Epithelial cell of prostate (primary cell): ENCODE results near the gene MEIS3.
"Not testable (repeated sequence)": the region's sequence is repeated elsewhere in the genome, so short reads cannot be mapped to it uniquely, and the experiment has no call there.

Experiments
- DNase-seq: peaks from one replicate; pipeline ENCODE4 v3.0.0-alpha.2; 2011; ENCODE audit warnings: low read depth, low spot score
- H3K27ac ChIP-seq: fragments of 450-650 bp; 2 replicates; pipeline ENCODE4 v1.5.1; 2017; ENCODE audit warnings: mild to moderate bottlenecking

MEIS3 gene

DNA sequence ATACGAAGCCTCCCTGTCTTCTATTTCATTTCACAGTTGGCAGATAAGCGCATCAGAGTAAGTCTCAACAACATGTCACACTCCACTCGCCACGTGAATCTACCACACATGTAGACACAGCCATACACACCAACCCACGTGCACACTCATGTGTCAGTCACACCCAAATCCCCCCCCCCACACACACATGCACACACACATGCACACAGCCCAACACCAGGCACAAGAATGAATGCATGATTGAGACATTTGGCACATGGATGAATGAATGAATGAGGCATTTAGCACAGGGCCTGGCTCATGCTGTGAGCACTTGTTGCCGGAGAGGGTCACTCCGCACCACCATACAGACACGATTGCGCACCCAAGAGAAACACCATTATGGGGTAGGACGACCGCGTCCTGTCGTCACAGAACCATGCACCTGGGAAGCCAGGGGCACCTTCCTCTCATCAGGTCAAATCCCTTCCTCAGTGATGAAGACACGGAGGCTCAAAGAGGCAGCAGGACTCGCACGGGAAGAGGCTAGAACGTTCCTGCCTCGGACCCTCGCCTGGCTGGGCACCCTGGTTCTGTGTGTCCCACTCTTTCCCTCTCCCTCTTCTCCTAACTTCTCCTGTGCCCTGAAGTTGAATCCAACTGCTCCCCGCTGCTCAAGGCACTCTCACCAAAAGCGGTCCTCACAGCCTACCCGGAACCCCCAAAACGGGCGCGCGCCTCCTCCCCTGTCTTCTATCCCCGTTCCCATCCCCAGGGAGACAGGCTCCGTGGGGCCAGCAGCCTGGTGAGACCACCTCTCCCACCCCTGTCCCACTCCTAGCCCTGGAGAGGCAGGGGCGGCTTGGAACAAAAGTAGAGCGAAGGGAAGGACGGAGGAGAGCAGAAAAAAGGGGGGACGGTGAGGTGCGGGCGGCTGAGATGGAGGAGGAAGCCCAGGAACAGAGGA is 1.3 kb downstream of the MEIS3 start:
- no peak overlapping the region for H3K27ac ChIP-seq

GRCh38 chr19:47417107-47417745 is 2.1 kb downstream of the MEIS3 start:
- no peak overlapping the region for H3K27ac ChIP-seq
- no peak for DNase-seq

More for the DNA sequence above, 1.3 kb downstream of the MEIS3 start:
- DNase-seq: no peak

GRCh38 chr19:47416643-47416985 is 2.7 kb downstream of the MEIS3 start:
- no peak for DNase-seq
- H3K27ac ChIP-seq: no peak overlapping the region

DNA sequence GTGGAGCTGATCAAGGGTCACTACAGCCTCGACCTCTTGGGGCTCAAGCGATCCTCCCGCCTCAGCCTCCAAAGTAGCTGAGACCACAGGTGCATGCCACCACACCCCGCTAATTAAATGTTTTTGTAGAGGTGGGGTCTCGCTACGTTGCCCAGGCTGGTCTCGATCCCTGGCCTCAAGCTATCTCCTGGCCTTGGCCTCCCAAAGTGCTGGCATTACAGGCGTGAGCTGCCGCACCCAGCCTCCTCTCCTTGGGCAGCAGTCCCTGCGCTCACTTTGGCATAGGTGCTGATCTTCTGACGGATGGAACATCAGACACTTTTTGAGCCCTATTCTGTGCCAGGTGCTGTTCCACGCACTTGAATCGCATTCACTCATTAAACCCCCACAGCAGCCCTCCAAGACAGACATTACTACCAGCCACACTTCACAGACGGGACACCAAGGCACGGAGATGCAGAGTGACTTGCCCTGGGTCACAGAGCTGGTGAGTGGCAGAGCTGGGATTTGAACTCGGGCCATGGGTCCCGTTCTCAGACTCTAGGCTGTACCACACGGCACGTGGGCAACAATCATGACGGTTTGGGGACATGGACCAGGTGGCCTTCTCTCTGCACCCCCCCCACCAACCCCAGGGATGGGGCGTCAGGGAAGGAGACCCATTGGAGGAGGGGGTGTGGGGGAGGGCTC is 3.2 kb downstream of the MEIS3 start:
- DNase-seq: no peak
- H3K27ac ChIP-seq: no peak overlapping the region

- DNase-seq: no peak
- H3K27ac ChIP-seq: no peak overlapping the region
Measured at GRCh38 chr19:47414469-47414868, 4.9 kb downstream of the MEIS3 start.

GRCh38 chr19:47413941-47414340 is 5.4 kb downstream of the MEIS3 start:
- no peak overlapping the region for H3K27ac ChIP-seq
- DNase-seq: no peak

DNA sequence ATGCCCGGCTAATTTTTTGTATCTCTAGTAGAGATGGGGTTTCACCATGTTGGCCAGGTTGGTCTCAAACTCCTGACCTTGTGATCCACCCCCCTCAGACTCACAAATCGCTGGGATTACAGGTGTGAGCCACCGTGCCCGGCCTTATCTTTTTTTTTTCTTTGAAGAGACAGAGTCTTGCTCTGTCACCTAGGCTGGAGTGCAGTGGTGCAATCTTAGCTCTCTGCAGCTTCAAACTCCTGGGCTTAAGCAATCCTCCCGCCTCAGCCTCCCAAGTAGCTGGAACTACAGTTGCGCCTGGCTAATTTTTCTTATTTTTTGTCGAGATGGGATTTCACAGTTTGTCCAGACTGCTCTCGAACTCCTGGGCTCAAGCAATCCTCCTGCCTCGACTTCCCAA is 7.6 kb downstream of the MEIS3 start:
- not testable (repeated sequence) for H3K27ac ChIP-seq, DNase-seq

GRCh38 chr19:47411101-47411500 is 8.2 kb downstream of the MEIS3 start:
- no peak for DNase-seq
- H3K27ac ChIP-seq: no peak overlapping the region

GRCh38 chr19:47408156-47408938 is 11.0 kb downstream of the MEIS3 start:
- H3K27ac ChIP-seq: no peak overlapping the region
- DNase-seq: no peak

- no peak for DNase-seq
- H3K27ac ChIP-seq: no peak overlapping the region
Measured at GRCh38 chr19:47407417-47407774, 11.9 kb downstream of the MEIS3 start.

GRCh38 chr19:47406711-47407416 is 12.5 kb downstream of the MEIS3 start:
- no peak for DNase-seq
- H3K27ac ChIP-seq: no peak overlapping the region

DNA sequence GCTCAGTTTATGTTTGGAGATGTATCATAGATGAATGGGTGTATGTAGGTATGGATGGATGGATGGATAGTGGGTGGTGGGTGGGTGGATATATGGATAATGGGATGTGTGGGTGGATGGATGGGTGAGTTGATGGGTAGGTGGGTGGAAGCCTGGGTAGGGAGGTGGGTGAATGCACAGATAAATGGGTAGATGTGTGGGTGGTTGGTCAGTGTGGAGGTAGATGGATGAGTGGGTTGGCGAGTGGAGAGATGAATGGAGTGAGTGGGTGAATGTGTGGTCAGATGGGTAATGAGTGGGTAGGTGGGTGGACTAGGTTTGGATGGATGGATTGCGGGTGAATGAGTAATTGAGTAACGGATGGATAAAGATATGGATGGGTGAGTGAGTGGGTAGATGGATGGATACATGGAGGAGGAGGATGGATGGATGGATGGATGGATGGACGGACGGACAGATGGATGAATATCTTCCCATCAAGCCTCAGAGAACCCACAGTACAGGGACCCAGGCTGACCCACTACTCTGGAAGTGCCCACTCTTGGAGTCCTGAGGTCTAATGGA is 13.4 kb downstream of the MEIS3 start:
- no peak for DNase-seq
- H3K27ac ChIP-seq: no peak overlapping the region

DNA sequence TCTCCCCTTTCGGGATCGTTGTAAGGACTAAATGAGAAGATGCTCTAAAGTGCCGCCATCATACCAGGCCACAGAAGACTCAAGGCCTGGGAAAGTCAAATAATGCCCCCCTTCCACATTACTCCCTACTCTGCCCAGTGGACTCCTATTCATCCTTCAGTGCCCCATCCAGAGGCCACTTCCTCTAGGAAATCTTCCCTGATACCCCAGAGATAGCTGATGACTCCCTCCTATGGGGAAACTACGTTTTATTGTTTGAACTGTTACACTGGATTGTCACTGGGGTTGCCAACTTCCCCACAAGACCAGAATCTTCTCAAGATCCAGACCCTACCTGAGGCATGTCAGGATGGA is 14.2 kb downstream of the MEIS3 start:
- no peak overlapping the region for H3K27ac ChIP-seq
- no peak for DNase-seq

- no peak for DNase-seq
- H3K27ac ChIP-seq: no peak overlapping the region
Measured at GRCh38 chr19:47404334-47405196, 14.8 kb downstream of the MEIS3 start.

- DNase-seq: no peak
- H3K27ac ChIP-seq: no peak overlapping the region
Measured at GRCh38 chr19:47402504-47402903, 16.8 kb downstream of the MEIS3 start.

GRCh38 chr19:47398707-47399597 is 20.4 kb downstream of the MEIS3 start:
- no peak overlapping the region for H3K27ac ChIP-seq

GRCh38 chr19:47391510-47392223 is 27.7 kb downstream of the MEIS3 start:
- no peak overlapping the region for H3K27ac ChIP-seq
- no peak for DNase-seq

More at GRCh38 chr19:47398707-47399597, 20.4 kb downstream of the MEIS3 start:
- no peak for DNase-seq
